ENCODE measurements around the gene KCNAB3. TPM values are rescaled to one million over a fixed set of nuclear protein-coding genes. Genes with fewer than 3 reads are reported as not detected.
A peak's percentile ranks its signal among the peaks of the same experiment; 100 is the strongest.

The KCNAB3 gene
- total RNA-seq, 2 experiments from 2014 or later = 6.6 to 6.7 TPM

GRCh38 chr17:7887482-7888183, 42.0 kb downstream of the KCNAB3 start:
- no peak overlapping the region for H3K4me3 Mint-ChIP-seq
- ATAC-seq (peak; percentile 81), DNase-seq (peak; percentile 95)
- no peaks in the 10 kb centered on the region for H3K9me3 Mint-ChIP-seq (ENCODE audit: low read depth)
- CTCF ChIA-PET = interaction anchor here (1.4 kb wide), 1 partner anchor 26 kb away, joined by 3 read pairs; no protein-coding TSS in a partner anchor
- H3K4me1 Mint-ChIP-seq = peaks cover 6% of the 10 kb centered on the region
- H3K36me3 Mint-ChIP-seq = peaks cover 20% of the 10 kb centered on the region
- no peaks in the 10 kb centered on the region for H3K27me3 Mint-ChIP-seq
- H3K27ac Mint-ChIP-seq = no peak overlapping the region

DNA sequence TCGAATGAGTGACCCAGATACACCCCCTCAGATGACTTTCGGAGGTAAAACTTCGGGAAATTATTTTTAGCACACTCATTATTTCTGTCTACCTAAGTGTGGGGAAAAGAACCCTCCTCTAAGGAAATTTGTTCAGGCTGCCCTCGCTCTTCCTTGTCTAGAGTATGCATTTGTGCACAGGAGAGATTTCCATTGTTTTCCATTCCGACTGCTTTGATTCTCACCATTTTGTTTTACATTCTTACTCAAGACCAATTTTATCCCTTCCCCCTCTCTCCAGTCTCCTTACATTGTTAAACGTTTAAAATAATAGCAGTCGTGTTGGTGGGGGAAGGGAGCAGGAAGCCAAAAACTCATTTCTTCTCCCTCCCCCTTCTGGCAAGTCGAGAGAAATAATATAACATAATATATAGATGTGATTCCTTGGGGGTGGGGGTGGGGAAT, 42.6 kb downstream of the KCNAB3 start:
- CTCF ChIA-PET = no interaction called here
- Mint-ChIP-seq H3K36me3 (peaks cover 19% of the 10 kb centered on the region), H3K27me3 (no peaks in the 10 kb centered on the region), H3K27ac (no peak overlapping the region), H3K4me3 (no peak overlapping the region), H3K4me1 (peaks cover 5% of the 10 kb centered on the region), H3K9me3 (ENCODE audit: low read depth) (no peaks in the 10 kb centered on the region)
- no peak for ATAC-seq
- no peak for DNase-seq

- Mint-ChIP-seq H3K9me3 (ENCODE audit: low read depth) (no peaks in the 10 kb centered on the region), H3K4me1 (peaks cover 3% of the 10 kb centered on the region), H3K27me3 (no peaks in the 10 kb centered on the region), H3K36me3 (peaks cover 16% of the 10 kb centered on the region), H3K4me3 (no peak overlapping the region), H3K27ac (no peak overlapping the region)
- peak; percentile 10 for ATAC-seq
- CTCF ChIA-PET = interaction anchor here (1.0 to 1.8 kb wide), 8 partner anchors 17 to 106 kb away, joined by 3 to 6 read pairs (median 5); partner anchors contain the start of genes CYB5D1 and NAA38
- peak; percentile 77 for DNase-seq
These were observed 43.2 kb downstream of the KCNAB3 start for GRCh38 chr17:7886227-7887037.

DNA sequence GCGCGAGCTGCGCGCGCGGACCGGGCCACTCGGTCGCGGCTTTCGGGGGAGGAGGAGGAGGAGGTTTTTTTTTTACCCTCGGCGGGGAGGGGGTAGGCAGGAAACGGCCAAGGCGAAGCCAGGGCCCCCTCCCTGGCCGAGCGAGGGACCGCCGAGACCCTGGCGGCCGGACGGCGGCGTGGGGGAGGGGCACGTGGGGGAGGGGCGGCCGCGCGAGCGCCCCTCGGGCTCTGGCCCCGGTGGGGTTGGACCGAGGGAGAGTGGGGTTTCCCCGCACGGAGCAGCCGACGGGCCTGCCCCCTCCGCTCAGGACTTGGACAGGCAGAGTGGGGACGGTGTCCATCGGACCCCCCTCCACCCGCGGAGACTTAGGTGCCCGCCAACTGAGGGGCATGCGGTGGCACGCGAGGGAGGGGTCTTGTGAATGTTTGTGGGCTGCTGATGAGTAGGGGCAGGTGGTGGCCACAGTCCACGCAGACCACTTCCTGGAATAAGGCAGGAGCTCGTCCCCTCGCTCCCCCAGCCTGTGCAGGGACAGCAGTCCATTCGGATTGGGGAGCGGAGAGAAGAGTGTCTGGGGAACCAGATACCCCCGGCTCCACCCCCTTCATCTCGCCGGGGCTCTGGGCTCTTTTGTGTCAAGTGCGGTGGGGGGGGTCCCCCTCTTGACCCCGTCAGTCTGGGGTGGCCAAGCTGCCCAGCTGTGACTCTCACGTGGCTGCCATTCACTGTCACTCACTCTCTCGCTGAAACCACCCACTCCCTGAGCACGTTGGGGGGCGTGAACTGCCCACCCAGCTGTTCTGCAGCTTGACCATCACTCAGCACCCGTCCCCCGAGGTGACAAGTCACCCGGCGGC, 44.1 kb downstream of the KCNAB3 start:
- ATAC-seq = peak; percentile 15
- peak; percentile 72 for DNase-seq
- H3K36me3 Mint-ChIP-seq = peaks cover 8% of the 10 kb centered on the region
- peaks cover 3% of the 10 kb centered on the region for H3K4me1 Mint-ChIP-seq
- CTCF ChIA-PET = interaction anchor here (1.0 to 1.8 kb wide), 8 partner anchors 17 to 107 kb away, joined by 3 to 6 read pairs (median 5); partner anchors contain the start of genes CYB5D1 and NAA38
- no peak overlapping the region for H3K4me3 Mint-ChIP-seq
- no peaks in the 10 kb centered on the region for H3K9me3 Mint-ChIP-seq (ENCODE audit: low read depth)
- H3K27ac Mint-ChIP-seq = no peak overlapping the region
- no peaks in the 10 kb centered on the region for H3K27me3 Mint-ChIP-seq

- Mint-ChIP-seq H3K36me3 (peaks cover 1% of the 10 kb centered on the region), H3K9me3 (ENCODE audit: low read depth) (no peaks in the 10 kb centered on the region), H3K27me3 (no peaks in the 10 kb centered on the region), H3K27ac (peak overlapping the region; percentile 77), H3K4me3 (peak overlapping the region; percentile 67), H3K4me1 (peaks cover 3% of the 10 kb centered on the region)
- DNase-seq (peak; percentile 54), ATAC-seq (peak; percentile 0)
- CTCF ChIA-PET = interaction anchor here (1.0 to 1.8 kb wide), 3 partner anchors 21 to 108 kb away, joined by 4 to 6 read pairs (median 5); no protein-coding TSS in a partner anchor
These were observed 44.9 kb downstream of the KCNAB3 start for GRCh38 chr17:7884581-7885366.

- Mint-ChIP-seq H3K4me1 (peaks cover 3% of the 10 kb centered on the region), H3K36me3 (peaks cover 1% of the 10 kb centered on the region), H3K9me3 (ENCODE audit: low read depth) (no peaks in the 10 kb centered on the region), H3K4me3 (peak overlapping the region; percentile 62), H3K27ac (peak overlapping the region; percentile 72), H3K27me3 (no peaks in the 10 kb centered on the region)
- no peak for ATAC-seq
- CTCF ChIA-PET = interaction anchor here (0.5 to 2.2 kb wide), 5 partner anchors 15 to 236 kb away, joined by 3 to 6 read pairs (median 4); no protein-coding TSS in a partner anchor
- DNase-seq = no peak
These were observed 45.8 kb downstream of the KCNAB3 start for GRCh38 chr17:7883781-7884386.

- Mint-ChIP-seq H3K4me3 (no peak overlapping the region), H3K36me3 (peaks cover 1% of the 10 kb centered on the region), H3K27me3 (no peaks in the 10 kb centered on the region), H3K9me3 (ENCODE audit: low read depth) (no peaks in the 10 kb centered on the region), H3K27ac (no peak overlapping the region), H3K4me1 (peaks cover 3% of the 10 kb centered on the region)
- DNase-seq (no peak), ATAC-seq (no peak)
- CTCF ChIA-PET = interaction anchor here (1.2 to 2.2 kb wide), 6 partner anchors 14 to 236 kb away, joined by 4 to 6 read pairs (median 4); no protein-coding TSS in a partner anchor
These were observed 47.0 kb downstream of the KCNAB3 start for GRCh38 chr17:7882629-7883028.

DNA sequence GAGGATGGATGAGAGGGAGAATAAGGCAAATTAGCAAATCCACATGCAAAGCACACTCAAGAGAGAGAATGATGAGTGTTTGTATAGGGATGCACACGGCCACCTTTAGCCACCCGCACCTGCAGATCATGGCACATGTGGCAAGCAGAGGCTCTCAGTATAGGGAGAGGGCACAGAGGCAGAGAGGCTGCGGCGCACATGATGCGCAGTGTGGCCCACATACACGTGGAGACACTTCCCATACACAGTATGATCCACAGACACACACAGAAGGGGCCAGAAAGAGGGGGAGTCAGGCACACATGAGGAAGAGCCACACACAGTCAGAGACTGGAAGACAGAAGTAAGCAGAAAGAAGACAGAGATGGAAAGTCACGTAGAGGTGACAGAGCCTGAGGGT, 47.6 kb downstream of the KCNAB3 start:
- H3K27me3 Mint-ChIP-seq = no peaks in the 10 kb centered on the region
- CTCF ChIA-PET = interaction anchor here (1.2 to 2.2 kb wide), 5 partner anchors 13 to 237 kb away, joined by 4 to 6 read pairs (median 4); no protein-coding TSS in a partner anchor
- no peak for ATAC-seq
- DNase-seq = no peak
- H3K4me1 Mint-ChIP-seq = peaks cover 5% of the 10 kb centered on the region
- H3K9me3 Mint-ChIP-seq (ENCODE audit: low read depth) = no peaks in the 10 kb centered on the region
- H3K27ac Mint-ChIP-seq = no peak overlapping the region
- peaks cover 3% of the 10 kb centered on the region for H3K36me3 Mint-ChIP-seq
- no peak overlapping the region for H3K4me3 Mint-ChIP-seq

DNA sequence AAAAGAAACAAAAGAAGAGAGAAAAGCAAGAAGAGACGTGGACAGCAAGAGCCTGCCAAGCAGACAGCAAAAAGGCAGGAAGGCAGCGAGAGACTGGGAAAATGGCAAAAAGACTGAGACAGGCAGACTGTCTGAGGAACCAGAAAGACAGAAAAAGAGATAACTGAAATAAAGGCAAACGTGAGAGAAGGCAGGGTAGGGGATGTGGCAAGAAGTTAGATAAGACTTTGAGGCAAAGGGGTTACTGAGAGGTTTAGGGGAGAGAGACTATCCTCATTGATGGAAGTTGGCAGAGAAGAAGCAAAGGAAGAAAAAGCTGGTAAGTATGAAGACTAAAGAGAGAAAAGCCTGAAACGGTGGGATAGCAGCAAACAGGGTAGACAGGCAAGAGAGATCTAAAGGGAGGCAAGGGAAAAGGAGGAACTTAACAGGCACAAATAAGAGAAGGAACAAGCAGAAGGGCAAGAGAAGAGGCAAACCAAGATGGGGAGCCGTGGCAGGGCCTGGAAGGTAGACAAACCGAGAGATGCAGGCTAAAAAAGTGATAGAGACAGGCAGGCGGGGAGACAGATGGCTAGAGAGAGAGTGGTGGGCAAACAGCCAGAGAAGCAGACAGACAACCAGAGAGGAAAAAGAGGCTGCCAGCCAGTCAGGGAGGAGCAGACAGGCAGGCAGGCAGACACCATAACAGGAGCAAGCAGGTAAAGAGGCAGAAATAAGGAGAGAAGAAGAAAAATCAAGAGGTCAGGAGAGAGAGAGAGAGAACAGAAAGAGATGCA, 48.2 kb downstream of the KCNAB3 start:
- peaks cover 5% of the 10 kb centered on the region for H3K4me1 Mint-ChIP-seq
- H3K27me3 Mint-ChIP-seq = no peaks in the 10 kb centered on the region
- ATAC-seq (no peak), DNase-seq (no peak)
- H3K9me3 Mint-ChIP-seq (ENCODE audit: low read depth) = no peaks in the 10 kb centered on the region
- H3K4me3 Mint-ChIP-seq = no peak overlapping the region
- H3K27ac Mint-ChIP-seq = no peak overlapping the region
- CTCF ChIA-PET = no interaction called here
- peaks cover 4% of the 10 kb centered on the region for H3K36me3 Mint-ChIP-seq

DNA sequence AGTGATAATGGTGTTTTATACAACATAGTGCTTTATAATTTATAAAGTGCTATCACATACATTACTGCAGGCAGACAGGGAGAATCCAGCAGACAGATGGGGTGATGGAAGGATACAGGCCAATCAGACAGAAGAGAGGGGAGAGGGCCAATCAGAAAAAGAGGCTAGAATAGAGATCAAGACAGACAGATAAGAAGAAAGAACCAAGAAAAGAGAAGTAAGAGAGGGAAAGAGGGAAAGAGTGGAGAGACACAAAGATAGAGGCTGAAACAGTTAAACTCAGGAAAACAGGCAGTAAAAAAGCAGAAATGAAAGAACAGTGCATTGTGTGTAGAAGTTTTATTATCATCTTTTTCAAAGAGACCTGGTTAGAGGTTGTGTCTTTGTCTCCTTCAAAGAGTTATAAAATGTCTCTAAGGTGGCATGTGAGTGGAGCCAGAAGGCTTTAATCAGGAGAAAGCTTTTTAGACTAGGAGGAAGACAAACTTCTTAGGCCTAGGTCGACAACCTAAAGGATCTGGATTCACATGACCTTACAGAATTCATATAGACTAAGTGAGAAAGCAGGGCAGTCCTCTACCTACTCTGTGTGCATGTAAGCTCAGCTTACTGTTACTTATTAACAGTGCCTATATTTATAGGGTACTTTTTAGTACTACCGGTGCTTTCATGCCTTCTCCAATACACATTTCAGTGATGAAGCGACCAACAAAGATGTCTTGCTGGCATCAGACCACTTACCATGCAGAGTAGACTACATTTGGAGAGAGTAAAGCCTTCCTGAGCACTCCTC, 49.4 kb downstream of the KCNAB3 start:
- no peak for ATAC-seq

DNA sequence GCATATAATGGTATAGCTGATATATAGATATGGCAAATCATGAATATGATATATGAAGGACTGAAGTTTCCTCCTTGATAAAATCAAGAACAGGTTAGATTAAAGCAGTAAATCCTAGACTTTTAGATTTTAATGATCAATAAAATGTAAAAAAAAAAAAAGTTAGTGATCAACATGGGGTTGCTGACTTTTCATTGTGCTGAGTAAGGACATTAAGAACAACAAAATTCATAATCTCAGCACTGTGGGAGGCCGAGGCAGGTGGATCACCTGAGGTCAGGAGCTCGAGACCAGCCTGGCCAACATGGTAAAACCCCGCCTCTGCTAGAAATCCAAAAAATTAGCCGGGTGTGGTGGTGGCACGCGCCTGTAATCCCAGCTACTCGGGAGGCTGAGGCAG, 51.4 kb downstream of the KCNAB3 start:
- no peak for ATAC-seq
- Mint-ChIP-seq H3K4me1 (peaks cover 5% of the 10 kb centered on the region), H3K36me3 (peaks cover 14% of the 10 kb centered on the region), H3K4me3 (no peak overlapping the region), H3K27me3 (no peaks in the 10 kb centered on the region), H3K27ac (no peak overlapping the region), H3K9me3 (ENCODE audit: low read depth) (no peaks in the 10 kb centered on the region)
- CTCF ChIA-PET = no interaction called here
- DNase-seq = no peak

More for the DNA sequence above, 49.4 kb downstream of the KCNAB3 start:
- H3K4me3 Mint-ChIP-seq = no peak overlapping the region
- peaks cover 10% of the 10 kb centered on the region for H3K36me3 Mint-ChIP-seq
- no peak for DNase-seq
- H3K4me1 Mint-ChIP-seq = peaks cover 8% of the 10 kb centered on the region
- H3K27me3 Mint-ChIP-seq = no peaks in the 10 kb centered on the region
- H3K9me3 Mint-ChIP-seq (ENCODE audit: low read depth) = no peaks in the 10 kb centered on the region
- no peak overlapping the region for H3K27ac Mint-ChIP-seq
- CTCF ChIA-PET = no interaction called here
